ENCODE results near the gene PTGS1. TPM values are rescaled to one million over a fixed set of nuclear protein-coding genes. Genes with fewer than 3 reads are reported as not detected.
A peak's percentile ranks its signal among the peaks of the same experiment; 100 is the strongest.

Gene PTGS1
- total and polyA plus RNA-seq, 9 of the 15 experiments (the other 6 are each of a cell fraction or from before 2014, with no cell fraction given) = 3.4 to 12.9 (median 5.3) TPM

- TF ChIP-seq PRDM10 (IDR thresholded peaks at IDR 0.05; ENCODE audit: partially characterized antibody) (no peak), HMG20B (CRISPR knock-in tag; IDR thresholded peaks at IDR 0.05) (no peak), KDM2B (CRISPR knock-in tag; IDR thresholded peaks at IDR 0.05) (no peak), ZNF696 (CRISPR knock-in tag; conservative IDR thresholded peaks at IDR 0.05) (no peak), ADNP (tag; IDR thresholded peaks at IDR 0.05) (no peak), HINFP (tag; conservative IDR thresholded peaks at IDR 0.05; ENCODE audit: low read depth) (no peak), CHD4 (IDR thresholded peaks at IDR 0.05; ENCODE audit: insufficient read depth, insufficient replicate concordance, low read depth, low read length, poor library complexity, severe bottlenecking) (no peak), ZNF655 (CRISPR knock-in tag; IDR thresholded peaks at IDR 0.05) (no peak), DDX20 (tag; IDR thresholded peaks at IDR 0.05; ENCODE audit: low read depth) (no peak), MCM3 (IDR thresholded peaks at IDR 0.05) (no peak), CHAMP1 (IDR thresholded peaks at IDR 0.05) (no peak), ZBTB1 (CRISPR knock-in tag; IDR thresholded peaks at IDR 0.05; ENCODE audit: borderline replicate concordance, low read depth) (no peak), ZNF586 (CRISPR knock-in tag; conservative IDR thresholded peaks at IDR 0.05) (no peak), STAT5B (CRISPR knock-in tag; IDR thresholded peaks at IDR 0.05) (no peak), FOSL1 (tag; conservative IDR thresholded peaks at IDR 0.05) (peak; percentile 100), THRAP3 (IDR thresholded peaks at IDR 0.05; ENCODE audit: borderline replicate concordance) (no peak), ZNF668 (CRISPR knock-in tag; IDR thresholded peaks at IDR 0.05) (no peak), NR2C1 (IDR thresholded peaks at IDR 0.05) (no peak), NR2C1 (tag; IDR thresholded peaks at IDR 0.05) (no peak), KLF6 (CRISPR knock-in tag; IDR thresholded peaks at IDR 0.05; ENCODE audit: borderline replicate concordance) (no peak), EZH2 (IDR thresholded peaks at IDR 0.05; ENCODE audit: borderline replicate concordance, low read depth, low read length) (no peak)
Measured at GRCh38 chr9:122402403-122402871, 31.6 kb downstream of the PTGS1 start (continued).
